Lower leg skin (tissue), 3 donors: ENCODE data around the gene RAB8A.

ENCODE experiments used
- CTCF ChIP-seq, 3 donors: fragments of 450-650 bp; IDR thresholded peaks; one replicate each; pipeline ENCODE4 v1.5.1; 2016; ENCODE audit warnings: antibody characterized with exemption in 3 of 3, mild to moderate bottlenecking in 3 of 3, moderate library complexity in 2 of 3
- POLR2A ChIP-seq, 2 donors: fragments of 450-650 bp; IDR thresholded peaks; one replicate each; pipeline ENCODE4 v1.6.1; 2016 to 2017; ENCODE audit warnings: antibody characterized with exemption in 2 of 2, mild to moderate bottlenecking in 1 of 2, moderate library complexity in 1 of 2

GRCh38 chr19:16085115-16085514 is 26.6 kb upstream of the RAB8A start:
- no peak for TF ChIP-seq CTCF (IDR thresholded peaks at IDR 0.05)
- TF ChIP-seq POLR2A (IDR thresholded peaks at IDR 0.05) = no peak
